Liver (tissue), 9 donors: ENCODE measurements around the gene LPCAT1. TPM values are rescaled to one million over a fixed set of nuclear protein-coding genes. Genes with fewer than 3 reads are reported as not detected.

Experiments
- DNase-seq: peaks from one replicate; pipeline ENCODE4 v3.0.0-alpha.2; 2017; ENCODE audit warnings: low spot score
- H3K27ac ChIP-seq, 2 donors: one replicate each; pipeline ENCODE4 v1.7.0; 2013; ENCODE audit warnings: inconsistent platforms in 2 of 2, low read length in 2 of 2, control low read depth in 1 of 2, low read depth in 1 of 2, mild to moderate bottlenecking in 1 of 2
- H3K27me3 ChIP-seq, 4 donors: one replicate each; pipeline versions ENCODE4 v1.6.1 to v1.7.0; 2013; ENCODE audit warnings: low read length in 3 of 4, inconsistent platforms in 1 of 4, mild to moderate bottlenecking in 1 of 4, moderate library complexity in 1 of 4; ENCODE audit not compliant: control insufficient read depth in 4 of 4, insufficient read depth in 4 of 4
- H3K36me3 ChIP-seq, 4 donors: one replicate each; pipeline versions ENCODE4 v1.6.1 to v1.7.0; 2013; ENCODE audit warnings: low read length in 3 of 4, mild to moderate bottlenecking in 3 of 4, low read depth in 1 of 4, moderate library complexity in 1 of 4; ENCODE audit not compliant: control insufficient read depth in 4 of 4, insufficient read depth in 3 of 4
- H3K4me1 ChIP-seq, 4 donors: one replicate each; pipeline versions ENCODE4 v1.6.1 to v1.7.0; 2013; ENCODE audit warnings: low read length in 3 of 4, mild to moderate bottlenecking in 3 of 4, moderate library complexity in 1 of 4; ENCODE audit not compliant: control insufficient read depth in 4 of 4, insufficient read depth in 4 of 4
- H3K4me3 ChIP-seq, 3 donors: one replicate each; pipeline versions ENCODE4 v1.6.1 to v1.7.0; 2013; ENCODE audit warnings: low read length in 3 of 3, control low read depth in 1 of 3, low read depth in 1 of 3, mild to moderate bottlenecking in 1 of 3
- H3K9ac ChIP-seq, 2 donors: one replicate each; pipeline ENCODE4 v1.7.0; 2013; ENCODE audit warnings: low read length in 2 of 2, mild to moderate bottlenecking in 2 of 2, moderate library complexity in 2 of 2, control low read depth in 1 of 2, low read depth in 1 of 2
- H3K9me3 ChIP-seq, 4 donors: one replicate each; pipeline versions ENCODE4 v1.6.1 to v1.7.0; 2013; ENCODE audit warnings: low read length in 3 of 4; ENCODE audit not compliant: control insufficient read depth in 4 of 4
- ATF3 ChIP-seq: IDR thresholded peaks from 2 replicates; pipeline ENCODE4 v1.6.1; 2016; ENCODE audit warnings: antibody characterized with exemption
- CTCF ChIP-seq: fragments of 150-350 bp; IDR thresholded peaks from 2 replicates; pipeline ENCODE4 v1.5.1; 2017; ENCODE audit warnings: improper control_type of control experiment, low read depth, low read length; ENCODE audit not compliant: missing input control
- EGR1 ChIP-seq, 2 donors: IDR thresholded peaks; 2 replicates each; pipeline ENCODE4 v1.6.1; 2016 to 2018; ENCODE audit warnings: antibody characterized with exemption in 2 of 2, low read depth in 2 of 2
- FOXA1 ChIP-seq: IDR thresholded peaks from 2 replicates; pipeline ENCODE4 v1.6.1; 2016; ENCODE audit warnings: antibody characterized with exemption
- FOXA2 ChIP-seq: IDR thresholded peaks from 2 replicates; pipeline ENCODE4 v1.6.1; 2016; ENCODE audit warnings: antibody characterized with exemption
- GABPA ChIP-seq, 2 donors: IDR thresholded peaks in 1 of 2; conservative IDR thresholded peaks in 1 of 2; 2 replicates each; pipeline ENCODE4 v1.6.1; 2016; ENCODE audit warnings: antibody characterized with exemption in 2 of 2, mild to moderate bottlenecking in 1 of 2, moderate library complexity in 1 of 2
- HNF4G ChIP-seq: IDR thresholded peaks from 2 replicates; pipeline ENCODE4 v1.6.1; 2016; ENCODE audit warnings: antibody characterized with exemption
- JUND ChIP-seq, 2 donors: IDR thresholded peaks; 2 replicates each; pipeline ENCODE4 v1.6.1; 2016; ENCODE audit warnings: antibody characterized with exemption in 2 of 2
- MAX ChIP-seq: IDR thresholded peaks from 2 replicates; pipeline ENCODE4 v1.6.1; 2016; ENCODE audit warnings: antibody characterized with exemption
- NR2F2 ChIP-seq: IDR thresholded peaks from 2 replicates; pipeline ENCODE4 v1.6.1; 2016; ENCODE audit warnings: antibody characterized with exemption
- RAD21 ChIP-seq, 2 donors: IDR thresholded peaks; 2 replicates each; pipeline ENCODE4 v1.6.1; 2016; ENCODE audit warnings: antibody characterized with exemption in 2 of 2, mild to moderate bottlenecking in 2 of 2
- RXRA ChIP-seq, 2 donors: IDR thresholded peaks; 2 replicates each; pipeline ENCODE4 v1.6.1; 2017 to 2018; ENCODE audit warnings: antibody characterized with exemption in 2 of 2, mild to moderate bottlenecking in 1 of 2
- SP1 ChIP-seq: IDR thresholded peaks from 2 replicates; pipeline ENCODE4 v1.6.1; 2018; ENCODE audit warnings: antibody characterized with exemption, mild to moderate bottlenecking
- TAF1 ChIP-seq: conservative IDR thresholded peaks from 2 replicates; pipeline ENCODE4 v1.6.1; 2016; ENCODE audit warnings: antibody characterized with exemption, mild to moderate bottlenecking
- YY1 ChIP-seq: IDR thresholded peaks from 2 replicates; pipeline ENCODE4 v1.6.1; 2016; ENCODE audit warnings: antibody characterized with exemption, mild to moderate bottlenecking
- ZBTB33 ChIP-seq: IDR thresholded peaks from 2 replicates; pipeline ENCODE4 v1.6.1; 2016; ENCODE audit warnings: antibody characterized with exemption
- WGBS: extraction: QIAGEN DNeasy Blood & Tissue Kit; methylation state at CpG from one replicate; pipeline ENCODE4 v1.1.7; 2013; 5-methylcytosine and 5-hydroxymethylcytosine counted together
- polyA plus RNA-seq, 2 donors: library from polyadenylated mRNA; stranded (reverse) in 1 of 2; unstranded in 1 of 2; fragments of 200-250 nt in 1 of 2; fragments of >200 nt in 1 of 2; fragmentation: Nextera tagmentation in 1 of 2; extraction: Ambion mirVana in 1 of 2; gene quantifications; one replicate each; pipeline versions ENCODE4 v1.2.1 to v1.2.3, GENCODE V29; 2013 to 2015
- total RNA-seq, 2 donors: library from RNA; depleted of rRNA; stranded (reverse); fragments of >200 nt; gene quantifications; one replicate each; pipeline ENCODE4 v1.2.3, GENCODE V29; 2014
- donor health status: healthy.
- donor health status: healthy.
- donor health status: healthy.
- donor health status: healthy.
- donor health status: healthy.

LPCAT1 gene
- total and polyA plus RNA-seq, 4 donors, result 1.5 to 12.8 (median 9.9) TPM

GRCh38 chr5:1435369-1435768, 88.4 kb downstream of the LPCAT1 start:
- WGBS, result 68% methylated on average over 2 of the region's 2 CpGs
- no peak overlapping the region for H3K27ac ChIP-seq
- no peak for DNase-seq
- no peaks in the 10 kb centered on the region for H3K36me3 ChIP-seq
- no peaks in the 10 kb centered on the region for H3K4me1 ChIP-seq
- H3K27me3 ChIP-seq, result peaks cover 0 to 2% (median 0%) of the 10 kb centered on the region in 4 donors
- TF ChIP-seq RXRA (IDR thresholded peaks at IDR 0.05) (no peak), SP1 (no peak), RAD21 (IDR thresholded peaks at IDR 0.05) (no peak), EGR1 (IDR thresholded peaks at IDR 0.05; ENCODE audit: low read depth in 2 of 2) (no peak), TAF1 (no peak), ZBTB33 (no peak), FOXA1 (no peak), CTCF (no peak), ATF3 (no peak), MAX (no peak), GABPA (IDR thresholded peaks at IDR 0.05 in 1 of 2, conservative IDR thresholded peaks at IDR 0.05 in 1 of 2) (no peak), FOXA2 (no peak), NR2F2 (no peak), JUND (IDR thresholded peaks at IDR 0.05) (no peak), YY1 (no peak)
- H3K4me3 ChIP-seq, result no peak overlapping the region
- H3K9ac ChIP-seq, result no peak overlapping the region
- H3K9me3 ChIP-seq, result peaks cover 0 to 5% (median 2%) of the 10 kb centered on the region in 4 donors

- no peak for DNase-seq
These were observed 91.5 kb downstream of the LPCAT1 start for GRCh38 chr5:1432296-1432695.

More at GRCh38 chr5:1432296-1432695, 91.5 kb downstream of the LPCAT1 start:
- Histone ChIP-seq H3K36me3 (no peaks in the 10 kb centered on the region), H3K4me1 (no peaks in the 10 kb centered on the region), H3K27ac (no peak overlapping the region), H3K9me3 (peaks cover 5 to 22% (median 14%) of the 10 kb centered on the region in 4 donors), H3K9ac (no peak overlapping the region), H3K4me3 (no peak overlapping the region), H3K27me3 (no peaks in the 10 kb centered on the region)
- 89% methylated on average over 15 of the region's 15 CpGs for WGBS
- TF ChIP-seq RAD21 (IDR thresholded peaks at IDR 0.05) (no peak), GABPA (IDR thresholded peaks at IDR 0.05 in 1 of 2, conservative IDR thresholded peaks at IDR 0.05 in 1 of 2) (no peak), EGR1 (IDR thresholded peaks at IDR 0.05; ENCODE audit: low read depth in 2 of 2) (no peak), RXRA (IDR thresholded peaks at IDR 0.05) (no peak), JUND (IDR thresholded peaks at IDR 0.05) (no peak), TAF1 (no peak), FOXA2 (no peak), MAX (no peak), HNF4G (no peak), ZBTB33 (no peak), NR2F2 (no peak)
